Lung (tissue), 12 donors: ENCODE measurements around the gene ANKRD44. TPM values are rescaled to one million over a fixed set of nuclear protein-coding genes. Genes with fewer than 3 reads are reported as not detected.

ENCODE experiments used
- ATAC-seq: fragments of 200-7000 bp; cut with Tn5 transposase; one replicate; pipeline ENCODE4 v1.9.1; 2020; ENCODE audit warnings: moderate number of reproducible peaks; ENCODE audit not compliant: insufficient read depth, low FRiP score
- DNase-seq, 3 donors: peaks; one replicate each; pipeline ENCODE4 v3.0.0-alpha.2; 2013 to 2017
- H3K27ac ChIP-seq, 2 donors: one replicate each; pipeline ENCODE4 v1.5.1; 2013; ENCODE audit warnings: mild to moderate bottlenecking in 2 of 2, moderate library complexity in 2 of 2, control low read depth in 1 of 2, inconsistent platforms in 1 of 2, low read depth in 1 of 2, low read length in 1 of 2
- H3K27me3 ChIP-seq, 3 donors: one replicate each; pipeline ENCODE4 v1.5.1; 2013; ENCODE audit warnings: low read length in 2 of 3; ENCODE audit not compliant: control insufficient read depth in 3 of 3, insufficient read depth in 3 of 3
- H3K36me3 ChIP-seq, 4 donors: one replicate each; pipeline ENCODE4 v1.5.1; 2013; ENCODE audit warnings: low read length in 4 of 4, mild to moderate bottlenecking in 1 of 4, moderate library complexity in 1 of 4; ENCODE audit not compliant: control insufficient read depth in 4 of 4, insufficient read depth in 4 of 4
- H3K4me1 ChIP-seq, 5 donors: one replicate each; pipeline ENCODE4 v1.5.1; 2013; ENCODE audit warnings: low read length in 5 of 5, mild to moderate bottlenecking in 2 of 5, moderate library complexity in 1 of 5; ENCODE audit not compliant: control insufficient read depth in 5 of 5, insufficient read depth in 5 of 5
- H3K4me3 ChIP-seq: one replicate; pipeline ENCODE4 v1.5.1; 2013; ENCODE audit warnings: mild to moderate bottlenecking, control low read depth, moderate library complexity
- H3K9ac ChIP-seq, 2 donors: one replicate each; pipeline ENCODE4 v1.5.1; 2013; ENCODE audit warnings: low read length in 2 of 2, control low read depth in 1 of 2; ENCODE audit not compliant: insufficient read depth in 1 of 2
- H3K9me3 ChIP-seq, 4 donors: one replicate each; pipeline ENCODE4 v1.5.1; 2013; ENCODE audit warnings: low read length in 3 of 4, mild to moderate bottlenecking in 1 of 4, moderate library complexity in 1 of 4; ENCODE audit not compliant: control insufficient read depth in 4 of 4, insufficient read depth in 3 of 4
- CTCF ChIP-seq: IDR thresholded peaks from 2 replicates; pipeline ENCODE4 v1.5.1; 2012; ENCODE audit warnings: mild to moderate bottlenecking; ENCODE audit errors: control extremely low read depth, extremely low read depth
- WGBS, 2 donors: extraction: QIAGEN DNeasy Blood & Tissue Kit; methylation state at CpG; one replicate each; pipeline ENCODE4 v1.1.7; 2013; 5-methylcytosine and 5-hydroxymethylcytosine counted together
- polyA plus RNA-seq, 2 donors: library from polyadenylated mRNA; stranded (reverse); fragments of 200-250 nt; gene quantifications; one replicate each; pipeline ENCODE4 v1.2.1, GENCODE V29; 2013
- total RNA-seq, 2 donors: library from RNA; depleted of rRNA in 1 of 2; stranded (reverse); fragments of >200 nt in 1 of 2; gene quantifications; one replicate each; pipeline ENCODE4 v1.2.1, GENCODE V29; 2014 to 2021
- donor health status: control.
- donor health status: control.
- donor health status: Bipolar disorder and iron deficiency.
- donor health status: healthy.
- donor health status: DM: yes; HTN: yes; CAD: no.

Gene ANKRD44
- total and polyA plus RNA-seq, 4 donors, result 7.1 to 73.8 (median 20.3) TPM

GRCh38 chr2:197045115-197045514 lies 265.5 kb downstream of the ANKRD44 start:
- no peak overlapping the region for H3K9ac ChIP-seq
- no peak overlapping the region for H3K27ac ChIP-seq
- H3K36me3 ChIP-seq, result no peaks in the 10 kb centered on the region
- H3K27me3 ChIP-seq, result no peaks in the 10 kb centered on the region
- H3K4me3 ChIP-seq, result no peak overlapping the region
- TF ChIP-seq CTCF, result no peak
- peaks cover 0 to 2% (median 0%) of the 10 kb centered on the region in 5 donors for H3K4me1 ChIP-seq
- DNase-seq (no peak), ATAC-seq (no peak)
- H3K9me3 ChIP-seq, result no peaks in the 10 kb centered on the region

GRCh38 chr2:197042739-197043196 lies 267.8 kb downstream of the ANKRD44 start:
- no peak overlapping the region for H3K9ac ChIP-seq
- no peak overlapping the region for H3K27ac ChIP-seq
- TF ChIP-seq CTCF, result no peak
- no peaks in the 10 kb centered on the region for H3K9me3 ChIP-seq
- no peaks in the 10 kb centered on the region for H3K36me3 ChIP-seq
- peaks cover 0 to 7% (median 0%) of the 10 kb centered on the region in 5 donors for H3K4me1 ChIP-seq
- ATAC-seq (no peak), DNase-seq (no peak)
- H3K4me3 ChIP-seq, result no peak overlapping the region
- WGBS, 2 donors, result 87 to 95% methylated on average over 5 of the region's 5 CpGs
- H3K27me3 ChIP-seq, result no peaks in the 10 kb centered on the region

GRCh38 chr2:197037863-197038398 lies 272.6 kb downstream of the ANKRD44 start:
- Histone ChIP-seq H3K4me3 (no peak overlapping the region), H3K9ac (no peak overlapping the region), H3K27me3 (no peaks in the 10 kb centered on the region), H3K4me1 (peaks cover 0 to 13% (median 0%) of the 10 kb centered on the region in 5 donors), H3K36me3 (peaks cover 0 to under 1% (median 0%) of the 10 kb centered on the region in 4 donors), H3K27ac (no peak overlapping the region), H3K9me3 (no peaks in the 10 kb centered on the region)
- ATAC-seq (no peak), DNase-seq (no peak)
- WGBS, 2 donors, result 96 to 98% methylated on average over 2 of the region's 2 CpGs
- TF ChIP-seq CTCF, result no peak

- no peak for ATAC-seq
- H3K27ac ChIP-seq, result no peak overlapping the region
- peaks cover 0 to 11% (median 4%) of the 10 kb centered on the region in 5 donors for H3K4me1 ChIP-seq
- H3K9ac ChIP-seq, result no peak overlapping the region
- TF ChIP-seq CTCF, result no peak
- peaks cover 0 to 4% (median 0%) of the 10 kb centered on the region in 4 donors for H3K36me3 ChIP-seq
- no peak overlapping the region for H3K4me3 ChIP-seq
- WGBS, 2 donors, result 58 to 89% methylated on average over 1 of the region's 1 CpG
- H3K9me3 ChIP-seq, result no peaks in the 10 kb centered on the region
- DNase-seq, result no peak
- no peaks in the 10 kb centered on the region for H3K27me3 ChIP-seq
Observed at GRCh38 chr2:197035002-197035401, 275.6 kb downstream of the ANKRD44 start.
